HEK293 (cell line): ENCODE results near the gene ZDHHC17.

Experiments
- MYNN ChIP-seq: fragments of 450-650 bp; formaldehyde crosslinking; IDR thresholded peaks from 2 replicates; pipeline ENCODE4 v1.5.1; 2016; ENCODE audit warnings: missing biosample characterization, missing genetic modification characterization, borderline replicate concordance
- PRDM1 ChIP-seq: fragments of 450-650 bp; formaldehyde crosslinking; IDR thresholded peaks from 2 replicates; pipeline ENCODE4; 2016; ENCODE audit warnings: missing biosample characterization, missing genetic modification characterization
- REPIN1 ChIP-seq: fragments of 450-650 bp; formaldehyde crosslinking; IDR thresholded peaks from 2 replicates; pipeline ENCODE4 v1.5.1; 2017; ENCODE audit warnings: missing biosample characterization, missing genetic modification characterization, low read depth
- ZNF2 ChIP-seq: fragments of 450-650 bp; formaldehyde crosslinking; IDR thresholded peaks from 2 replicates; pipeline ENCODE4 v1.5.1; 2016; ENCODE audit warnings: missing biosample characterization, missing genetic modification characterization
- ZNF488 ChIP-seq: fragments of 450-650 bp; formaldehyde crosslinking; IDR thresholded peaks from 2 replicates; pipeline ENCODE4 v1.5.1; 2016; ENCODE audit warnings: missing biosample characterization, missing genetic modification characterization
- TF ChIP-seq, protein P1 (sequence below): fragments of 450-650 bp; formaldehyde crosslinking; IDR thresholded peaks from 2 replicates; pipeline ENCODE4 v1.5.1; 2016; ENCODE audit warnings: missing biosample characterization, missing genetic modification characterization

DNA sequence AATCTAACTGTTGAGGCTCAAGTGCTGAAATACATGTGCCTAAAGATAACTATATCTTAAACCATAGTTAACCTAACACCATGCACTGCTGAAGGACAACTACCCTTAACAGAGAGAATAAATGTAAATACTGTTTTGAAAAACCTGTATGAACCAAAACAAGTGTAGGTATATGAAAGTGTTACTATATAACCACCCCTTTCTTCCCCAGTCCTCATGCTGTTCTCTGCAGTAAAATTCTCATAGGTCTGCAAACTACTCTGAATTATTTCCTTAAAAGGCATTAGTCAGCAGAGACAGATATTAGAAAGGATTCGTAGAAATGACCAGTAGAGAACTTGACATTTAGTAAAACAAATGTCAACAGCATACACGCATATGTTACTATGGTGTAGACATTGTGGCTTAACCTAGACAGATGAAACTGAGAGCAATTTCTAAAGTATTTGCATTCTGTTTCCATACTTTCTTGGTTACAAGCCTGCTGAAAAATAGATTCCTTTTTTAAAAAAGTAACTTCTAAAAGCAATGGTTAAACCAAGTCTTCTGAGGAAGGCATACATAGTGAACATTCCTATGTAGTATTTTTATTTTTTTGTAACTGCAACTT is 101.0 kb downstream of the ZDHHC17 start:
- no peak for TF ChIP-seq PRDM1 (tag by site-specific recombination)
- TF ChIP-seq, protein P1, sequence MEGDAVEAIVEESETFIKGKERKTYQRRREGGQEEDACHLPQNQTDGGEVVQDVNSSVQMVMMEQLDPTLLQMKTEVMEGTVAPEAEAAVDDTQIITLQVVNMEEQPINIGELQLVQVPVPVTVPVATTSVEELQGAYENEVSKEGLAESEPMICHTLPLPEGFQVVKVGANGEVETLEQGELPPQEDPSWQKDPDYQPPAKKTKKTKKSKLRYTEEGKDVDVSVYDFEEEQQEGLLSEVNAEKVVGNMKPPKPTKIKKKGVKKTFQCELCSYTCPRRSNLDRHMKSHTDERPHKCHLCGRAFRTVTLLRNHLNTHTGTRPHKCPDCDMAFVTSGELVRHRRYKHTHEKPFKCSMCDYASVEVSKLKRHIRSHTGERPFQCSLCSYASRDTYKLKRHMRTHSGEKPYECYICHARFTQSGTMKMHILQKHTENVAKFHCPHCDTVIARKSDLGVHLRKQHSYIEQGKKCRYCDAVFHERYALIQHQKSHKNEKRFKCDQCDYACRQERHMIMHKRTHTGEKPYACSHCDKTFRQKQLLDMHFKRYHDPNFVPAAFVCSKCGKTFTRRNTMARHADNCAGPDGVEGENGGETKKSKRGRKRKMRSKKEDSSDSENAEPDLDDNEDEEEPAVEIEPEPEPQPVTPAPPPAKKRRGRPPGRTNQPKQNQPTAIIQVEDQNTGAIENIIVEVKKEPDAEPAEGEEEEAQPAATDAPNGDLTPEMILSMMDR (tag by site-specific recombination) = no peak
- no peak for TF ChIP-seq ZNF2 (tag by site-specific recombination)
- no peak for TF ChIP-seq REPIN1 (tag by site-specific recombination)
- TF ChIP-seq ZNF488 (tag by site-specific recombination) = no peak
- TF ChIP-seq MYNN (tag by site-specific recombination) = no peak
